Activated T-cell treated with anti-CD3 and anti-CD28 coated beads, Interleukin-2, amount 50 U/mL, for 48 hours (primary cell): Measurements from ENCODE around the gene ELN.

Experiments
- DNase-seq, 2 experiments: peaks; one replicate each; pipeline ENCODE4 v3.0.0-alpha.2; 2020

Gene ELN

GRCh38 chr7:74097937-74098614, 70.1 kb downstream of the ELN start:
- DNase-seq = no peak

GRCh38 chr7:74099031-74099430, 71.1 kb downstream of the ELN start:
- no peak for DNase-seq

- no peak for DNase-seq
Measured at GRCh38 chr7:74101061-74101681, 73.2 kb downstream of the ELN start.

GRCh38 chr7:74103219-74103772, 75.3 kb downstream of the ELN start:
- DNase-seq = no peak

- DNase-seq = no peak
Measured at GRCh38 chr7:74104702-74105101, 76.7 kb downstream of the ELN start.

GRCh38 chr7:74105992-74106391, 78.0 kb downstream of the ELN start:
- no peak for DNase-seq

GRCh38 chr7:74106846-74107245, 78.9 kb downstream of the ELN start:
- DNase-seq = no peak

- no peak for DNase-seq
Measured at GRCh38 chr7:74115326-74115725, 87.4 kb downstream of the ELN start.

GRCh38 chr7:74116356-74116755, 88.4 kb downstream of the ELN start:
- no peak for DNase-seq
